GM23338 (cell line): ENCODE results near the gene KIAA0232. TPM values are rescaled to one million over a fixed set of nuclear protein-coding genes. Genes with fewer than 3 reads are reported as not detected.

ENCODE experiments used
- ATAC-seq: fragments of 200-7000 bp; cut with Tn5 transposase; 3 replicates; pipeline ENCODE4 v1.9.1; 2020
- DNase-seq: peaks from one replicate; pipeline ENCODE4 v3.0.0-alpha.2; 2015; ENCODE audit warnings: low spot score
- H2AFZ ChIP-seq: fragments of 200-600 bp; sonication (generic); 2 replicates; pipeline ENCODE4 v1.8.0; 2016; ENCODE audit warnings: antibody characterized with exemption, mild to moderate bottlenecking, moderate library complexity
- H3F3A ChIP-seq: fragments of 200-600 bp; sonication (generic); replicated peaks from 2 replicates; pipeline ENCODE4 v1.8.0; 2017; ENCODE audit warnings: antibody characterized with exemption, mixed run types, low read depth
- H3K27ac ChIP-seq: fragments of 200-600 bp; sonication (generic); 2 replicates; pipeline ENCODE4 v1.6.1; 2016; ENCODE audit warnings: low read depth
- H3K27me3 ChIP-seq: fragments of 200-600 bp; sonication (generic); 2 replicates; pipeline ENCODE4 v1.8.0; 2016; ENCODE audit warnings: mild to moderate bottlenecking, mixed run types, moderate library complexity; ENCODE audit not compliant: insufficient read depth
- H3K36me3 ChIP-seq: fragments of 200-600 bp; sonication (generic); 2 replicates; pipeline ENCODE4 v1.8.0; 2016; ENCODE audit warnings: mild to moderate bottlenecking; ENCODE audit not compliant: insufficient read depth
- H3K4me1 ChIP-seq: fragments of 200-600 bp; sonication (generic); 2 replicates; pipeline ENCODE4 v1.8.0; 2016; ENCODE audit warnings: mild to moderate bottlenecking, moderate library complexity; ENCODE audit not compliant: insufficient read depth
- H3K4me2 ChIP-seq: fragments of 200-600 bp; sonication (generic); 2 replicates; pipeline ENCODE4 v1.7.1; 2017; ENCODE audit warnings: mixed run types
- H3K4me3 ChIP-seq: fragments of 200-600 bp; sonication (generic); 2 replicates; pipeline ENCODE4 v1.6.1; 2016; ENCODE audit warnings: mixed run types
- H3K79me2 ChIP-seq: fragments of 200-600 bp; sonication (generic); replicated peaks from 2 replicates; pipeline ENCODE4 v1.8.0; 2017; ENCODE audit warnings: mild to moderate bottlenecking; ENCODE audit not compliant: insufficient read depth
- H3K9me2 ChIP-seq: fragments of 200-600 bp; sonication (generic); 2 replicates; pipeline ENCODE4 v1.8.0; 2017; ENCODE audit not compliant: insufficient read depth
- H4K20me1 ChIP-seq: fragments of 200-600 bp; sonication (generic); replicated peaks from 2 replicates; pipeline ENCODE4 v1.8.0; 2017; ENCODE audit warnings: mild to moderate bottlenecking; ENCODE audit not compliant: insufficient read depth
- H3K27ac Mint-ChIP-seq: 2 replicates; pipeline ENCODE4 v1.8.0; 2020; ENCODE audit warnings: inconsistent platforms, mild to moderate bottlenecking, moderate library complexity, mixed read lengths
- H3K27me3 Mint-ChIP-seq: 3 replicates; pipeline ENCODE4 v1.8.0; 2022; ENCODE audit warnings: low read depth, mild to moderate bottlenecking, moderate library complexity, mixed read lengths, inconsistent platforms; ENCODE audit not compliant: insufficient read depth, poor library complexity
- H3K36me3 Mint-ChIP-seq: 3 replicates; pipeline ENCODE4 v1.8.0; 2021; ENCODE audit warnings: low read depth, mild to moderate bottlenecking, inconsistent platforms, moderate library complexity, mixed read lengths
- H3K4me1 Mint-ChIP-seq: 3 replicates; pipeline ENCODE4 v1.8.0; 2020; ENCODE audit warnings: mild to moderate bottlenecking, inconsistent platforms, mixed read lengths
- H3K4me3 Mint-ChIP-seq: 3 replicates; pipeline ENCODE4 v1.8.0; 2021; ENCODE audit warnings: moderate library complexity, mild to moderate bottlenecking, inconsistent platforms, mixed read lengths
- H3K9me3 Mint-ChIP-seq: 3 replicates; pipeline ENCODE4 v1.8.0; 2020; ENCODE audit warnings: moderate library complexity, mild to moderate bottlenecking, inconsistent platforms, mixed read lengths
- CREB1 ChIP-seq: fragments of 250-450 bp; sonication (Bioruptor Pico); IDR thresholded peaks from 2 replicates; pipeline ENCODE4 v1.5.0; 2020; ENCODE audit warnings: low read depth, mild to moderate bottlenecking, moderate library complexity
- CTCF ChIP-seq, 2 experiments: fragments of 200-600 bp in 1 of 2; sonication (generic) in 1 of 2; conservative IDR thresholded peaks; 2 replicates each; pipeline versions ENCODE4 v1.5.1 to v1.6.1; 2016 to 2017; ENCODE audit warnings: antibody characterized with exemption in 2 of 2, low read depth in 2 of 2, mild to moderate bottlenecking in 2 of 2, moderate library complexity in 1 of 2
- ETS1 ChIP-seq: IDR thresholded peaks from 2 replicates; pipeline ENCODE4 v1.6.1; 2016; ENCODE audit warnings: antibody characterized with exemption
- EZH2 ChIP-seq: fragments of 200-600 bp; sonication (generic); IDR thresholded peaks from one replicate; pipeline ENCODE4 v1.8.0; 2017; ENCODE audit warnings: antibody characterized with exemption, mild to moderate bottlenecking, low read depth; ENCODE audit not compliant: unreplicated experiment
- EZH2phosphoT487 ChIP-seq: fragments of 200-600 bp; sonication (generic); IDR thresholded peaks from one replicate; pipeline ENCODE4 v1.8.1; 2018; ENCODE audit warnings: antibody characterized with exemption; ENCODE audit not compliant: unreplicated experiment
- JUNB ChIP-seq: IDR thresholded peaks from one replicate; pipeline ENCODE4 v1.6.1; 2016; ENCODE audit warnings: antibody characterized with exemption; ENCODE audit not compliant: unreplicated experiment
- NANOG ChIP-seq: IDR thresholded peaks from 2 replicates; pipeline ENCODE4 v1.6.1; 2016; ENCODE audit warnings: antibody characterized with exemption, borderline replicate concordance
- POLR2AphosphoS5 ChIP-seq: IDR thresholded peaks from 2 replicates; pipeline ENCODE4 v1.6.1; 2016; ENCODE audit warnings: antibody characterized with exemption, low read depth
- REST ChIP-seq: IDR thresholded peaks from one replicate; pipeline ENCODE4 v1.6.1; 2018; ENCODE audit warnings: antibody characterized with exemption; ENCODE audit not compliant: unreplicated experiment
- STAT1 ChIP-seq: IDR thresholded peaks from one replicate; pipeline ENCODE4 v1.6.1; 2016; ENCODE audit warnings: antibody characterized with exemption; ENCODE audit not compliant: unreplicated experiment
- ZNF114 ChIP-seq: fragments of 250-450 bp; sonication (Bioruptor Pico); IDR thresholded peaks from 2 replicates; pipeline ENCODE4 v1.5.0; 2020; ENCODE audit warnings: mild to moderate bottlenecking, moderate library complexity
- ZNF331 ChIP-seq: fragments of 250-450 bp; sonication (Bioruptor Pico); IDR thresholded peaks from 2 replicates; pipeline ENCODE4 v1.5.0; 2020; ENCODE audit warnings: low read depth, mild to moderate bottlenecking, moderate library complexity
- ZNF462 ChIP-seq: fragments of 250-450 bp; sonication (Bioruptor Pico); IDR thresholded peaks from 2 replicates; pipeline ENCODE4 v1.5.0; 2020; ENCODE audit warnings: mild to moderate bottlenecking, moderate library complexity
- polyA plus RNA-seq: library from polyadenylated mRNA; unstranded; fragments of >200 nt; fragmentation: Nextera tagmentation; extraction: Ambion mirVana; gene quantifications from 2 replicates; pipeline ENCODE4 v1.2.1, GENCODE V29; 2016
- total RNA-seq: library from RNA; depleted of rRNA; stranded (reverse); fragments of >200 nt; shearing (Covaris generic); gene quantifications from 2 replicates; pipeline ENCODE4 v1.2.3, GENCODE V29; 2014

The KIAA0232 gene
- total and polyA plus RNA-seq, 2 experiments from 2014 or later = 14.3 to 34.9 TPM

DNA sequence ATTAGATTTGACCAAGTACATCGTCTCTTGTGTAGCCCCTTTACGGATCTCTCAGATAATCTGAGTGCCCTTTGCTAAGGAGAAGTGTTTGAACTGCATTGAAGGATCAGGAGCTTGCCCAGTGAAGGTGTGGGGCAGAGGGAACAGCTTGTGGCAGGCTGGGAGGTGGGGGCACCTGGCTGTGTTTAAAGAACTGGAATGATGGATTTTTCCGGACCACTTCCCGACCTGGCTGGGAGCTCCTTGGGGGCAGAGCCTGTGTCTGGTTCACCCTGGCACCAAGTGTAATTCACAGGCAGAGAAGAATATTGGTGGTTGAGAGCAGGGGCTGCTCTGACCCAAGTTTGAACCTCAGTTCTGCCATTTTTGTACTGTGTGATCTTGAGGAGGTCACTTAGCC, 145.6 kb downstream of the KIAA0232 start:
- Histone ChIP-seq H3K4me3 (no peak overlapping the region), H3K4me1 (no peaks in the 10 kb centered on the region), H2AFZ (no peak overlapping the region), H3K36me3 (no peaks in the 10 kb centered on the region), H3K9me2 (no peaks in the 10 kb centered on the region), H3K79me2 (peaks cover 68% of the 10 kb centered on the region), H4K20me1 (peaks cover 11% of the 10 kb centered on the region), H3K27me3 (no peaks in the 10 kb centered on the region), H3F3A (no peaks in the 10 kb centered on the region), H3K27ac (no peak overlapping the region), H3K4me2 (no peak overlapping the region)
- ATAC-seq (no peak), DNase-seq (no peak)
- H3K27me3 Mint-ChIP-seq = peaks cover 8% of the 10 kb centered on the region
- peaks cover 23% of the 10 kb centered on the region for H3K36me3 Mint-ChIP-seq
- H3K4me1 Mint-ChIP-seq = peaks cover 27% of the 10 kb centered on the region
- H3K9me3 Mint-ChIP-seq = no peaks in the 10 kb centered on the region
- H3K4me3 Mint-ChIP-seq = no peak overlapping the region
- TF ChIP-seq EZH2phosphoT487 (no peak), ETS1 (no peak), CREB1 (CRISPR knock-in tag) (no peak), JUNB (no peak), ZNF462 (CRISPR knock-in tag) (no peak), ZNF331 (CRISPR knock-in tag) (no peak), EZH2 (no peak), ZNF114 (no peak), REST (no peak), STAT1 (no peak), NANOG (no peak), POLR2AphosphoS5 (no peak), CTCF (conservative IDR thresholded peaks at IDR 0.05; ENCODE audit: low read depth in 2 of 2) (no peak)
- H3K27ac Mint-ChIP-seq = no peak overlapping the region
